GM12865 (cell line): ENCODE measurements around the gene EPGN.

ENCODE experiments used
- DNase-seq: peaks from one replicate; pipeline ENCODE4 v3.0.0; 2010; ENCODE audit warnings: low read depth
- H3K4me3 ChIP-seq: 2 replicates; pipeline ENCODE4 v1.5.1; 2011; ENCODE audit warnings: mild to moderate bottlenecking, low read depth, low read length, control low read depth
- TF ChIP-seq, protein P1 (sequence below): IDR thresholded peaks from 2 replicates; pipeline ENCODE4 v1.5.1; 2011; ENCODE audit warnings: low read length, control low read depth, low read depth, inconsistent platforms; ENCODE audit not compliant: insufficient read depth; ENCODE audit errors: missing control alignments

Gene EPGN

GRCh38 chr4:74308215-74308614 lies at the start of gene EPGN:
EPGN (plus strand) TSS chr4:74308470; CDS start chr4:74308534, 64 bp downstream.
- DNase-seq = no peak
- TF ChIP-seq, protein P1, sequence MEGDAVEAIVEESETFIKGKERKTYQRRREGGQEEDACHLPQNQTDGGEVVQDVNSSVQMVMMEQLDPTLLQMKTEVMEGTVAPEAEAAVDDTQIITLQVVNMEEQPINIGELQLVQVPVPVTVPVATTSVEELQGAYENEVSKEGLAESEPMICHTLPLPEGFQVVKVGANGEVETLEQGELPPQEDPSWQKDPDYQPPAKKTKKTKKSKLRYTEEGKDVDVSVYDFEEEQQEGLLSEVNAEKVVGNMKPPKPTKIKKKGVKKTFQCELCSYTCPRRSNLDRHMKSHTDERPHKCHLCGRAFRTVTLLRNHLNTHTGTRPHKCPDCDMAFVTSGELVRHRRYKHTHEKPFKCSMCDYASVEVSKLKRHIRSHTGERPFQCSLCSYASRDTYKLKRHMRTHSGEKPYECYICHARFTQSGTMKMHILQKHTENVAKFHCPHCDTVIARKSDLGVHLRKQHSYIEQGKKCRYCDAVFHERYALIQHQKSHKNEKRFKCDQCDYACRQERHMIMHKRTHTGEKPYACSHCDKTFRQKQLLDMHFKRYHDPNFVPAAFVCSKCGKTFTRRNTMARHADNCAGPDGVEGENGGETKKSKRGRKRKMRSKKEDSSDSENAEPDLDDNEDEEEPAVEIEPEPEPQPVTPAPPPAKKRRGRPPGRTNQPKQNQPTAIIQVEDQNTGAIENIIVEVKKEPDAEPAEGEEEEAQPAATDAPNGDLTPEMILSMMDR = no peak
- no peak within 1 kb of the TSS for H3K4me3 ChIP-seq

DNA sequence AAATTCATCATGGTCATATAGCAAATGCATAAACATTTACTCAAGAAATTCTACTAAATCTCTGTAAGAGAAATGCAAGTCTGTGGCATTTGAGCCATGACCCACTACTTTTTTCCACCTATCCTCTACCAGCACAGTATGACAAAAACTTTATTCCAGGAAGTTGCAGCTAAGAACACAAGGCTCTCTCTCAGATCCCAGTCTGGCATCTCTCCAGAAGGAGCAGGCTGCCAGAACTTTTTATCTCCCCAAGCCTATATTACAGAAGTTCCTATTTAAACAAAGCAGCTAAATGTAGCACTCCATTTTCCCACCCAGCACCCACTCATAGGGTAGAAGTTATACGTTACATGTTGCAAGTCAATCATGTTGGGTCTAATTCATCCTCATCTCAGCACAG lies 49.3 kb upstream of the EPGN start:
- H3K4me3 ChIP-seq = no peak overlapping the region
- DNase-seq = no peak
- TF ChIP-seq, protein P1 = no peak

DNA sequence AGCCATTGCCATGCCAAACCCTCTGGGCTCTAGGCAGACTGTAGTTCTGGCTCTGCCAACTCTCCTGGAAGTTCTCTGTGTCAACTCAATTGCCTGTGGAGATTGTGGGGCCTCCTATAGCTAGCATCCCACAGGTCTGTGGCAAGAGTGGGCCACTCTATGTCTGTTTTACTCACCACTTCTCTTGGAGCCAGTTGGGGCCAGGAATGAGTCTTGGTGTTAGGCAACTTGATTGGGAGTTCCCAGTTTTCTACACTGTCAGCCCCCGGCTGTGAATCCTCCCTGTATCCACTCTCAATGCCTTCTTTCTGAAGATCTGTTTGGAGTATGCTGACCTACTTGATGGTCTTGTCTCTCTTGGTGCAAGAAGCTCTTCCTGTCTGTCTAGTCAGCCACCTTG lies 48.2 kb upstream of the EPGN start:
- no peak overlapping the region for H3K4me3 ChIP-seq
- TF ChIP-seq, protein P1 = no peak
- no peak for DNase-seq

GRCh38 chr4:74262522-74262921 lies 45.7 kb upstream of the EPGN start:
- no peak for DNase-seq
- TF ChIP-seq, protein P1 = no peak
- H3K4me3 ChIP-seq = no peak overlapping the region

GRCh38 chr4:74263551-74263950 lies 44.7 kb upstream of the EPGN start:
- DNase-seq = no peak
- TF ChIP-seq, protein P1 = no peak

GRCh38 chr4:74266081-74266480 lies 42.2 kb upstream of the EPGN start:
- TF ChIP-seq, protein P1 = no peak
- no peak overlapping the region for H3K4me3 ChIP-seq
- DNase-seq = no peak

More at GRCh38 chr4:74263551-74263950, 44.7 kb upstream of the EPGN start:
- H3K4me3 ChIP-seq = no peak overlapping the region

DNA sequence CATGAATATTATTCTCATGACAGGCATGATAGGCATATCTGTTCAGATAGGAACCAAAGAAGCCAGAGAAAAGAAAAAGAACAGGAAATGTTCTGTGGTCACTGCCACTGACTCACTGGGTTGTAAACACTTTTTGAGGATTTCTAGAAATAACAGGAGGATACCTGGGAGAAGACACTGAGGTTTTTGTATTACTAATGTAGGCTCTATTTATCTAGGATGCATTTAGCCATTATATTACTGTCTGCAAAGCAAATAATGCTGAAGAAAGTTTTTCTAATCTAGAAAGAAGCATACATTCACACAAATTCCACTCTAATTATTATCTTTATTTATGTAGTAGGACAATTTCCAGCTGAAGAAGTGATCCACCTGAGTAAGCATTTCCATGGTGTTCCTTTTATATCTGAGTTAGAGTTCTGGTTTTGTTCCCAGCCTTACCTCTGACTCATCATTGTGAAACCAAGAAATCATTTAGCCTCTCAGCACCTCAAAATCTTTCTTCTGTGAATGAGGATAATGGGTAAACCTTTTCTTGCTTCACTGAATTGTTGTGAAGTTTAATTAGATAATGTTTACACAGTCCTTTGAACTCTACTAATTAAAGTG lies 40.2 kb upstream of the EPGN start:
- TF ChIP-seq, protein P1 = no peak
- no peak for DNase-seq
- H3K4me3 ChIP-seq = no peak overlapping the region
